ENCODE measurements around the gene TBL3. TPM values are rescaled to one million over a fixed set of nuclear protein-coding genes. Genes with fewer than 3 reads are reported as not detected.

Gene TBL3
- total RNA-seq, 1 donor from 2014 or later, result 25.6 TPM

DNA sequence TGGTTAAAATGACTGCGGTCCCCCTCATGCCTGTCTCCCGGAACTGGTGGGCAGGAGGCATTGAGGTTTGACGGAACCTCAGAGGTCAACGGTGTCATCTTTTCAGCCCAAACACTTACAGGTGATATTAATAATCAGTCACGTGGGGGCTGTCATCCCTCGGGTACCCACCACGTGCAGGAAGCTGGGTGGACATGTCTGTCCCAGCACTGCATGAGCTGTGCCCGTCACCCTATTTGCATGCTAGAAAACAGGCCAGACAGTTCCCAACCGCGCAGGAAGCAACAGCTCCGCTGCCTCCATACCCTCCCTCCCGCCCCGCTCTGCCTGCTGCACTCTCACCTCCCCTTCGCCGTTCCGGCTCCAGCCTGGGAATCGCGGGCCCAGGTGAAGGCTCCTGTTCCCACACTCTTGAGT, 19.3 kb downstream of the TBL3 start:
- Histone ChIP-seq H3K9me3 (no peaks in the 10 kb centered on the region), H3K27ac (no peak overlapping the region), H3K27me3 (ENCODE audit: low read depth) (peaks cover 27% of the 10 kb centered on the region), H3K4me3 (peak overlapping the region; percentile 57), H3K4me1 (peaks cover 20% of the 10 kb centered on the region), H3K36me3 (peaks cover 13% of the 10 kb centered on the region)
- DNase-seq (peak; percentile 47), ATAC-seq (peak; percentile 13 to 19)
- TF ChIP-seq, protein P1, sequence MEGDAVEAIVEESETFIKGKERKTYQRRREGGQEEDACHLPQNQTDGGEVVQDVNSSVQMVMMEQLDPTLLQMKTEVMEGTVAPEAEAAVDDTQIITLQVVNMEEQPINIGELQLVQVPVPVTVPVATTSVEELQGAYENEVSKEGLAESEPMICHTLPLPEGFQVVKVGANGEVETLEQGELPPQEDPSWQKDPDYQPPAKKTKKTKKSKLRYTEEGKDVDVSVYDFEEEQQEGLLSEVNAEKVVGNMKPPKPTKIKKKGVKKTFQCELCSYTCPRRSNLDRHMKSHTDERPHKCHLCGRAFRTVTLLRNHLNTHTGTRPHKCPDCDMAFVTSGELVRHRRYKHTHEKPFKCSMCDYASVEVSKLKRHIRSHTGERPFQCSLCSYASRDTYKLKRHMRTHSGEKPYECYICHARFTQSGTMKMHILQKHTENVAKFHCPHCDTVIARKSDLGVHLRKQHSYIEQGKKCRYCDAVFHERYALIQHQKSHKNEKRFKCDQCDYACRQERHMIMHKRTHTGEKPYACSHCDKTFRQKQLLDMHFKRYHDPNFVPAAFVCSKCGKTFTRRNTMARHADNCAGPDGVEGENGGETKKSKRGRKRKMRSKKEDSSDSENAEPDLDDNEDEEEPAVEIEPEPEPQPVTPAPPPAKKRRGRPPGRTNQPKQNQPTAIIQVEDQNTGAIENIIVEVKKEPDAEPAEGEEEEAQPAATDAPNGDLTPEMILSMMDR (IDR thresholded peaks at IDR 0.05), result no peak
- intact Hi-C loops (cut with DNase I), result no loop called here

DNA sequence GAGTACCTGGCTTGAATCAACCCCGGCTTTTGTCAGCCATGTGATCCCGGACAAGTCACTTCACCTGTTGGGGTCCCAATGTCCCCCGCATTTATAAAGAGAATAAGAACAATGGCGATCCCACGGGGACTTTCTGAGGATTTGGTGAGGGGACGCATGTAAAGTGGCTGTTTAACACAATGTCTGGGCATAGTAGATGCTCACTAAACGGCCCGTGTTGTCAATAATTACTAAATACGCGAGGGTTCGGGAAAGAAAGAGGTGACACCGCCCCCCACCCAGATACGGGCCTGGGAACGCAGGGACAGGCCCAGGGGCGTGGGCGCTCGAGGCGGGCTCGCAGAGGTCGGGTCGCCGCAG, 19.7 kb downstream of the TBL3 start:
- no peak for ATAC-seq
- intact Hi-C loops (cut with DNase I), result no loop called here
- TF ChIP-seq, protein P1 (IDR thresholded peaks at IDR 0.05), result no peak

DNA sequence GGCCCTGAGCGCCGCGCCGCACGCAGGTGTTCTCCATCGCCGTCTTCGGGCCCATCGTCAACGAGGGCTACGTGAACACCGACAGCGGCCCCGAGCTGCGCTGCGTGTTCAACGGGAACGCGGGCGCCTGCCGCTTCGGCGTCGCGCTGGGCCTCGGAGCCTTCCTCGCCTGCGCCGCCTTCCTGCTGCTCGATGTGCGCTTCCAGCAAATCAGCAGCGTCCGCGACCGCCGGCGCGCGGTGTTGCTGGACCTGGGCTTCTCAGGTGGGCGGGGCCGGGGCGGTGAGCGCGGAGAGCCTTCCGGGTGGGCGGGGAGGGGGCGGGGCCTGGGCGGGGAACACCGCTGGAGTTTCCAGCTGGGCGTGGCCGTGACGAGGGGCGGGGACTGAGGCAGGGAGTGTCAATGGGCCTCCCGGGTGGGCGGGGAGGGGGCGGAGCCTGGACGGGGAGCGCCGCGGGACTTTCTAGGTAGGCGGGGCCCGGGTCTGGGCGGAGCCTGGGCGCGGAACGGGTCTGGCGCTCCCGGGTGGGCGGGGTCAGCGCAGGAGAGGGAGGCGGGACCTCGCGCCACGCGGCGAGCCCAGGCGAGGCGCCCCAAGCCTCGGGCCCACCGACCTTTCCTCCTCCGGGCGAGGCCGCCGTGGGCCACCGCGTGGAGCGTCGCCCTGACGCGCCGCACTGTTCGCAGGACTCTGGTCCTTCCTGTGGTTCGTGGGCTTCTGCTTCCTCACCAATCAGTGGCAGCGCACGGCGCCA, 20.3 kb downstream of the TBL3 start:
- Histone ChIP-seq H3K36me3 (peaks cover 11% of the 10 kb centered on the region), H3K4me3 (peak overlapping the region; percentile 57), H3K9me3 (no peaks in the 10 kb centered on the region), H3K27ac (peak overlapping the region; percentile 69), H3K27me3 (ENCODE audit: low read depth) (peaks cover 27% of the 10 kb centered on the region), H3K4me1 (peaks cover 27% of the 10 kb centered on the region)
- DNase-seq, result peak; percentile 97
- ATAC-seq, result peak; percentile 89 to 94
- TF ChIP-seq, protein P1 (IDR thresholded peaks at IDR 0.05), result no peak
- intact Hi-C loops (cut with DNase I), result no loop called here

More for the DNA sequence above, 19.7 kb downstream of the TBL3 start:
- Histone ChIP-seq H3K36me3 (peaks cover 11% of the 10 kb centered on the region), H3K27me3 (ENCODE audit: low read depth) (peaks cover 27% of the 10 kb centered on the region), H3K9me3 (no peaks in the 10 kb centered on the region), H3K4me3 (peak overlapping the region; percentile 57), H3K4me1 (peaks cover 21% of the 10 kb centered on the region), H3K27ac (peak overlapping the region; percentile 69)
- DNase-seq, result no peak

DNA sequence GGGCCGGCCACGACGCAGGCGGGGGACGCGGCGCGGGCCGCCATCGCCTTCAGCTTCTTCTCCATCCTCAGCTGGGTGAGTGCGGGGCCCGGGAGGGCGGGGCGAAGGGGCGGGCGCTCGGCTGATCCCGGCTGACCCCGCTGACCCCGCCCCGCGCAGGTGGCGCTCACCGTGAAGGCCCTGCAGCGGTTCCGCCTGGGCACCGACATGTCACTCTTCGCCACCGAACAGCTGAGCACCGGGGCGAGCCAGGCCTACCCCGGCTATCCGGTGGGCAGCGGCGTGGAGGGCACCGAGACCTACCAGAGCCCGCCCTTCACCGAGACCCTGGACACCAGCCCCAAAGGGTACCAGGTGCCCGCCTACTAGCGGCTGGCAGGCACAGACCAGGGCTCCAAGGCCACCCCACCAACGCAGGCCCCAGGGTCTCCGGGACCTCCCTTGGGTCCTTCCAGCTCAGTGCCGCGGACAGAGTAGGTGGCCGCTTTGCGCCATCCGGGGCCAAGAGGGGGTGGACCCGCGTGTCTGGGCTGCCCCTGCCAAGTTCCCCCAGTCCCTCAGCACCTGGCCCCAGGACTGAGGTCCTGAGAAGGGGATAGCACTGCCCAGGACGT, 21.0 kb downstream of the TBL3 start:
- H3K4me3 ChIP-seq, result peak overlapping the region; percentile 19
- intact Hi-C loops (cut with DNase I), result no loop called here
- no peaks in the 10 kb centered on the region for H3K9me3 ChIP-seq
- H3K4me1 ChIP-seq, result peaks cover 27% of the 10 kb centered on the region
- TF ChIP-seq, protein P1 (IDR thresholded peaks at IDR 0.05), result no peak
- H3K27ac ChIP-seq, result no peak overlapping the region
- H3K36me3 ChIP-seq, result peaks cover 15% of the 10 kb centered on the region
- ATAC-seq (peak; percentile 0 to 12), DNase-seq (peak; percentile 58)
- H3K27me3 ChIP-seq (ENCODE audit: low read depth), result peaks cover 27% of the 10 kb centered on the region

DNA sequence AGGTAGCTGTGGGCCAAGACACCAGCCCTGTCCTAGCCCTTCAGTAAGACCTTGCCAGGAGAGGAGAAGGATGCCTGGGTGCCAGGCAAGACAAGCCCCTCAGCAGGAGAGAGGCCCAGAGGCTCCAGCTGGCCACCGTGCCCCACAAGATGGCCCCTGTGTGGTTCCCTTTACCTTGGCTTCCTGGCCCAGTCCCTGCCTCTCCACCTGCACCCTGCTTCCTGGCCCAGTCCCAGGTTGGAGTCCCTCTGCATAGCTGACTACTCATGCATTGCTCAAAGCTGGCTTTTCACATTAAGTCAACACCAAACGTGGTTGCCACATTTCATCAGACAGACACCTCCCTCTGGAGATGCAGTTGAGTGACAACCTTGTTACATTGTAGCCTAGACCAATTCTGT, 21.9 kb downstream of the TBL3 start:
- Histone ChIP-seq H3K9me3 (no peaks in the 10 kb centered on the region), H3K4me1 (peaks cover 33% of the 10 kb centered on the region), H3K4me3 (no peak overlapping the region), H3K27me3 (ENCODE audit: low read depth) (peaks cover 23% of the 10 kb centered on the region), H3K27ac (no peak overlapping the region), H3K36me3 (peaks cover 24% of the 10 kb centered on the region)
- intact Hi-C loops (cut with DNase I), result no loop called here
- DNase-seq (peak; percentile 46), ATAC-seq (no peak)
- TF ChIP-seq, protein P1 (IDR thresholded peaks at IDR 0.05), result no peak

Data from lower lobe of right lung (tissue), 2 donors.